ENCODE measurements around the gene TET1. TPM values are rescaled to one million over a fixed set of nuclear protein-coding genes. Genes with fewer than 3 reads are reported as not detected.
"Not testable (repeated sequence)": the region's sequence is repeated elsewhere in the genome, so short reads cannot be mapped to it uniquely, and the experiment has no call there.

TET1 gene
- total RNA-seq, 3 donors from 2014 or later, result 6.9 to 12.8 (median 6.9) TPM

DNA sequence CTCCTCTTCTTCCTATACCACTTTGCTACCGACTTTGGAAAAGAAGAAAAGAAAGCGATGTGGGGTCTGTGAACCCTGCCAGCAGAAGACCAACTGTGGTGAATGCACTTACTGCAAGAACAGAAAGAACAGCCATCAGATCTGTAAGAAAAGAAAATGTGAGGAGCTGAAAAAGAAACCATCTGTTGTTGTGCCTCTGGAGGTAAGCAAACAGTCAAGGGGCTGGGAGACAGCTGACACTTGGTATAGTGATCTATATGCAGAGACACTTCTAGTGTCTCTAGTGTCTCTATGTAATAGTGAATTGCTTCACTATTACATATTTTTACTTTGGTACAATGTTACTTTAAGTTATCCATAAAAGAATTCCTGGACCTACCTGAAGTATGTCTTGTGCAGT is 13.9 kb downstream of the TET1 start:
- Histone ChIP-seq H3K36me3 (no peaks in the 10 kb centered on the region), H3K27me3 (no peaks in the 10 kb centered on the region), H3K4me1 (no peaks in the 10 kb centered on the region), H3K9me3 (no peaks in the 10 kb centered on the region), H3K27ac (no peak overlapping the region), H3K4me3 (no peak overlapping the region)
- DNase-seq (ENCODE audit: low spot score in 2 of 2), result no peak
- TF ChIP-seq, protein P1, sequence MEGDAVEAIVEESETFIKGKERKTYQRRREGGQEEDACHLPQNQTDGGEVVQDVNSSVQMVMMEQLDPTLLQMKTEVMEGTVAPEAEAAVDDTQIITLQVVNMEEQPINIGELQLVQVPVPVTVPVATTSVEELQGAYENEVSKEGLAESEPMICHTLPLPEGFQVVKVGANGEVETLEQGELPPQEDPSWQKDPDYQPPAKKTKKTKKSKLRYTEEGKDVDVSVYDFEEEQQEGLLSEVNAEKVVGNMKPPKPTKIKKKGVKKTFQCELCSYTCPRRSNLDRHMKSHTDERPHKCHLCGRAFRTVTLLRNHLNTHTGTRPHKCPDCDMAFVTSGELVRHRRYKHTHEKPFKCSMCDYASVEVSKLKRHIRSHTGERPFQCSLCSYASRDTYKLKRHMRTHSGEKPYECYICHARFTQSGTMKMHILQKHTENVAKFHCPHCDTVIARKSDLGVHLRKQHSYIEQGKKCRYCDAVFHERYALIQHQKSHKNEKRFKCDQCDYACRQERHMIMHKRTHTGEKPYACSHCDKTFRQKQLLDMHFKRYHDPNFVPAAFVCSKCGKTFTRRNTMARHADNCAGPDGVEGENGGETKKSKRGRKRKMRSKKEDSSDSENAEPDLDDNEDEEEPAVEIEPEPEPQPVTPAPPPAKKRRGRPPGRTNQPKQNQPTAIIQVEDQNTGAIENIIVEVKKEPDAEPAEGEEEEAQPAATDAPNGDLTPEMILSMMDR (IDR thresholded peaks at IDR 0.05), result no peak
- no peak for TF ChIP-seq POLR2AphosphoS5 (IDR thresholded peaks at IDR 0.05)
- no peak for TF ChIP-seq POLR2A (IDR thresholded peaks at IDR 0.05)
- intact Hi-C loops (cut with DNase I; ENCODE audit: low total_unique reads), result no loop called here

DNA sequence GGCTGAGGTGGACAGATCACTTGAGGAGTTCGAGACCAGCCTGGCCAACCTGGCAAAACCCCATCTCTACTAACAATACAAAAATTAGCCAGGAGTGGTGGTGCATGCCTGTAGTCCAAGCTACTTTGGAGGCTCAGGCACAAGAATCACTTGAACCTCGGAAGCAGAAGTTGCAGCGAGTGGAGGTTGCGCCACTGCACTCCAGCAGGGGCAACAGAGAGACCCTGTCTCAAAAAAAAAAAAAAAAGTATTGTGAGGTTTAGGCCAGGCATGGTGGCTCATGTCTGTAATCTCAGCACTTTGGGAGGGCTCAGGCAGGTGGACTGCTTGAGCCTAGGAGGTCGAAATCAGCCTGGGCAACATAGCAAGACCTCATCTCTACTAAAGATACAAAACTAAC is 16.0 kb downstream of the TET1 start:
- Histone ChIP-seq H3K27ac (no peak overlapping the region), H3K27me3 (no peaks in the 10 kb centered on the region), H3K36me3 (no peaks in the 10 kb centered on the region), H3K9me3 (no peaks in the 10 kb centered on the region), H3K4me3 (no peak overlapping the region), H3K4me1 (no peaks in the 10 kb centered on the region)
- no peak for DNase-seq (ENCODE audit: low spot score in 2 of 2)
- intact Hi-C loops (cut with DNase I; ENCODE audit: low total_unique reads), result no loop called here
- TF ChIP-seq POLR2A (IDR thresholded peaks at IDR 0.05), result no peak
- TF ChIP-seq, protein P1 (IDR thresholded peaks at IDR 0.05), result no peak
- TF ChIP-seq POLR2AphosphoS5 (IDR thresholded peaks at IDR 0.05), result no peak

DNA sequence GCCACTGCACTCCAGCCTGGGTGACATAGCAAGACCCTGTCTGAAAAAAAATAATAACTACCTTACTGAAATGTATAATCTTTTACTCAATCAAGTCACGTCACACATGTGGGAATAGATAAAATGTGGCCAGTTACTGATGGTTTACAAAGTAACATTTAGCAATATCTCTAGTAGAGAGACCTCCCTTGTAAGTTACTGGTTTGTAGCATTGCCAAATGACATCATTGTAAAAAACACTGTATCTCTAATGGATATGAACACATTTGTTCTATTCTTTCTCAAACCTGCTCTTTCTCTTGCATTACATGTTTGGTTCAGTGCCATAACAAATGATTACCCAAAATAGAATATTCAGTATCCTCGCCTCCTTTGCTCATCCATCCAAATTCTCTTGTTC is 18.8 kb downstream of the TET1 start:
- no peak overlapping the region for H3K27ac ChIP-seq

DNA sequence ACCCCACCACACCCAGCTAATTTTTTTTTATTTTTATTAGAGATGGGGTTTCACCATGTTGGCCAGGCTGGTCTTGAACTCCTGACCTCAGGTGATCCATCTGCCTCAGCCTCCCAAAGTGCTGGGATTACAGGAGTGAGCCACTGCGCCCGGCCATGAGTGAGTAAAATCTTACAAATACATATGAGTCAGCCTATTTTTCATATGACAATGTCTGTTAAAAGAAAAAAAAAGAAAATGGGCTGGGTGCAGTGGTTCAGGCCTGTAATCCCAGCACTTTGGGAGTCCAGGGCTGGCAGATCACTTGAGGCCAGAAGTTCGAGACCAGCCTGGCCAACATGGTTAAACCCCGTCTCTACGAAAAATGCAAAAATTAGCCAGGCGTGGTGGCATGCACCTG is 24.1 kb downstream of the TET1 start:
- intact Hi-C loops (cut with DNase I; ENCODE audit: low total_unique reads); H3K4me1 ChIP-seq; DNase-seq (ENCODE audit: low spot score in 2 of 2); H3K27ac ChIP-seq; H3K9me3 ChIP-seq; H3K4me3 ChIP-seq; H3K36me3 ChIP-seq; H3K27me3 ChIP-seq: not testable (repeated sequence)

More for the DNA sequence above, 18.8 kb downstream of the TET1 start:
- Histone ChIP-seq H3K4me1 (no peaks in the 10 kb centered on the region), H3K36me3 (no peaks in the 10 kb centered on the region), H3K9me3 (no peaks in the 10 kb centered on the region), H3K27me3 (no peaks in the 10 kb centered on the region), H3K4me3 (no peak overlapping the region)
- DNase-seq (ENCODE audit: low spot score in 2 of 2), result no peak
- intact Hi-C loops (cut with DNase I; ENCODE audit: low total_unique reads), result no loop called here
- TF ChIP-seq POLR2AphosphoS5 (IDR thresholded peaks at IDR 0.05) (no peak), POLR2A (IDR thresholded peaks at IDR 0.05) (no peak)
- TF ChIP-seq, protein P1 (IDR thresholded peaks at IDR 0.05), result no peak

DNA sequence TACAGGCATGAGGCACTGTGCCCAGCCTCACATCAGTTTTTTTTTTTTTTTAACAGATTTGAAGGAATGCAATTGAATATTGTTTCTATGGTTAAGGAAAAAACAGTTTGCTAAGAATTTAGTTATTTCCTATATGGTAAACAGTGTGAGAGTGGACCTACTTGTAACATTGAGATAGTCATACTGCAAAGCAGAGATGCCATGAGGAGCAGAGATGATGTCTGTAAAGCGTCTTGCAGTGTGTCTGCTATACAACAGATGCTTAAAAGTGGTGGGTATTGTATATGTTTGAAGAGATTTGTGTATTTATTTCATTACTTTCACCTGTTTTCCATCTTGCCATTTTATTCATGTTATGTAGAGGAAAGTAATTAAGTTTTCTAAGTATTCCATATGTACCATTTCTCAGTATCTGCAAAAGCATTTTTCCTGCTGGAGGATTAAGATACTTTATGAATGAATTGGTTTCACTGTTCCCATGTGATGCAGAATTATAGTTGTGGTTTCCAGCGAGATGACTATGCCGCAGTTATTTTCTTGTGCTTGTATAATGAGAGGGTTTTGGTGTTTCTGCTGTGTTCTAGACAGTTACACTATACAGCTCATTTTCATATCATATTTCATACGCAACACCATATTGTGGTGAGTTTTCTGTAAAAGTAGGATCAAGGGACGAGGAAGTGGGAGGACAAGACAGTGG is 26.6 kb downstream of the TET1 start:
- no peaks in the 10 kb centered on the region for H3K36me3 ChIP-seq
- TF ChIP-seq, protein P1 (IDR thresholded peaks at IDR 0.05), result no peak
- no peak for TF ChIP-seq POLR2AphosphoS5 (IDR thresholded peaks at IDR 0.05)
- no peak for TF ChIP-seq POLR2A (IDR thresholded peaks at IDR 0.05)
- intact Hi-C loops (cut with DNase I; ENCODE audit: low total_unique reads), result no loop called here
- H3K4me1 ChIP-seq, result no peaks in the 10 kb centered on the region
- H3K27me3 ChIP-seq, result no peaks in the 10 kb centered on the region
- no peak for DNase-seq (ENCODE audit: low spot score in 2 of 2)
- H3K27ac ChIP-seq, result no peak overlapping the region
- no peaks in the 10 kb centered on the region for H3K9me3 ChIP-seq
- no peak overlapping the region for H3K4me3 ChIP-seq
